H1 (cell line): ENCODE results near the gene DPY19L3. TPM values are rescaled to one million over a fixed set of nuclear protein-coding genes. Genes with fewer than 3 reads are reported as not detected.

Experiments
- ASH2L ChIP-seq: fragments of 200-600, 300-600 bp; sonication (generic); IDR thresholded peaks from one replicate; pipeline ENCODE4 v1.7.1; 2017; ENCODE audit warnings: low read length
- CHD7 ChIP-seq: fragments of 300-600 bp; sonication (generic); IDR thresholded peaks from 2 replicates; pipeline ENCODE4 v1.7.1; 2012; ENCODE audit warnings: low read length, moderate library complexity, mild to moderate bottlenecking, inconsistent platforms; ENCODE audit not compliant: insufficient replicate concordance
- E2F6 ChIP-seq: IDR thresholded peaks from 2 replicates; pipeline ENCODE4 v1.6.1; 2012; ENCODE audit warnings: inconsistent platforms
- EGR1 ChIP-seq: IDR thresholded peaks from 2 replicates; pipeline ENCODE4 v1.6.1; 2011; ENCODE audit warnings: low read depth, low read length, borderline replicate concordance
- JUND ChIP-seq: IDR thresholded peaks from 2 replicates; pipeline ENCODE4 v1.6.1; 2011; ENCODE audit warnings: mild to moderate bottlenecking, improper control_type of control experiment, low read length
- MAX ChIP-seq: IDR thresholded peaks from 2 replicates; pipeline ENCODE4 v1.6.1; 2012; ENCODE audit warnings: inconsistent platforms
- NANOG ChIP-seq: IDR thresholded peaks from 2 replicates; pipeline ENCODE4 v1.6.1; 2011; ENCODE audit warnings: low read length, low read depth, mild to moderate bottlenecking, inconsistent platforms; ENCODE audit not compliant: insufficient read depth, poor library complexity, severe bottlenecking
- POLR2A ChIP-seq, 2 experiments: IDR thresholded peaks; 1 replicate in 1 of 2; 2 replicates in 1 of 2; pipeline ENCODE4 v1.6.1; 2011; ENCODE audit warnings: low read depth in 2 of 2, low read length in 2 of 2, mild to moderate bottlenecking in 2 of 2; ENCODE audit errors: control extremely low read depth in 1 of 2
- TBP ChIP-seq: IDR thresholded peaks from 2 replicates; pipeline ENCODE4 v1.6.1; 2011; ENCODE audit warnings: low read depth, low read length, improper control_type of control experiment
- TEAD4 ChIP-seq: IDR thresholded peaks from 2 replicates; pipeline ENCODE4 v1.6.1; 2012; ENCODE audit warnings: low read depth, low read length, inconsistent platforms, mixed read lengths
- polyA plus RNA-seq, 7 experiments: library from polyadenylated mRNA; depleted of rRNA in 3 of 7; stranded (reverse) in 5 of 7; unstranded in 2 of 7; fragments of >200 nt in 5 of 7; fragments of 200-250 nt in 2 of 7; gene quantifications; 1 replicate in 5 of 7; 2 replicates in 1 of 7; 4 replicates in 1 of 7; pipeline versions ENCODE4 v1.2.1 to v1.2.3, GENCODE V29; 2011 to 2013; ENCODE audit warnings: missing spikeins in 2 of 7, mixed read lengths in 2 of 7
- total RNA-seq: library from RNA; stranded (reverse); fragmentation: NEBNext Ultra II Directional; extraction: Animal tissue kit (Norgen Biotek cat#: 25700); gene quantifications from 2 replicates; pipeline ENCODE4 v1.2.1, GENCODE V29; 2021

Gene DPY19L3
- total and polyA plus RNA-seq, 2 of the 8 experiments (the other 6 are each of a cell fraction or from before 2014, with no cell fraction given), result 35.3 to 60.2 TPM

GRCh38 chr19:32405431-32406160 is at the start of gene DPY19L3 (continued):
- no peak for TF ChIP-seq CHD7
- peak; percentile 21; the same call in 1 of the 2 replicates for TF ChIP-seq EGR1
- TF ChIP-seq NANOG, result no peak
- peak; percentile 37 for TF ChIP-seq ASH2L
- peak; percentile 86; the same call in 1 of the 2 replicates for TF ChIP-seq TBP
- peak; percentile 71 for TF ChIP-seq MAX
- TF ChIP-seq TEAD4, result no peak
- peak; percentile 36; the same call in 1 of the 2 replicates for TF ChIP-seq E2F6
- peak; percentile 87 to 99 for TF ChIP-seq POLR2A (IDR thresholded peaks at IDR 0.05; ENCODE audit: control extremely low read depth in 1 of 2, low read depth in 2 of 2, low read length in 2 of 2)
- TF ChIP-seq JUND, result no peak
